Right ventricle myocardium inferior (tissue), 1 donor: ENCODE measurements around the gene HMX2. TPM values are rescaled to one million over a fixed set of nuclear protein-coding genes. Genes with fewer than 3 reads are reported as not detected.
"Not testable (repeated sequence)": the region's sequence is repeated elsewhere in the genome, so short reads cannot be mapped to it uniquely, and the experiment has no call there.

Experiments used
- ATAC-seq: fragments of 200-7000 bp; cut with Tn5 transposase; one replicate; pipeline ENCODE4 v1.9.1; 2020; ENCODE audit warnings: mild to moderate bottlenecking, moderate library complexity
- DNase-seq: peaks from one replicate; pipeline ENCODE4 v3.0.0; 2021; ENCODE audit errors: missing footprints
- intact Hi-C: fragments of 100-400 bp; cut with DNase I; formaldehyde crosslinking; loops from one replicate; pipeline ENCODE4 v1.11.0; 2022
- total RNA-seq: library from RNA; stranded (reverse); fragmentation: NEBNext Ultra II Directional; extraction: Animal tissue kit (Norgen Biotek cat#: 25700); gene quantifications from one replicate; pipeline ENCODE4 v1.2.1, GENCODE V29; 2021
- donor health status: DM: no; HTN: yes; CAD: no; lungs with severe emphysema.

The HMX2 gene
- total RNA-seq, 1 donor from 2014 or later: not detected

GRCh38 chr10:123175389-123176387, 27.8 kb downstream of the HMX2 start:
- ATAC-seq (no peak), DNase-seq (no peak)
- intact Hi-C loops: no loop called here

- ATAC-seq, intact Hi-C loops, DNase-seq: not testable (repeated sequence)
Observed at GRCh38 chr10:123178390-123178789, 30.5 kb downstream of the HMX2 start.

DNA sequence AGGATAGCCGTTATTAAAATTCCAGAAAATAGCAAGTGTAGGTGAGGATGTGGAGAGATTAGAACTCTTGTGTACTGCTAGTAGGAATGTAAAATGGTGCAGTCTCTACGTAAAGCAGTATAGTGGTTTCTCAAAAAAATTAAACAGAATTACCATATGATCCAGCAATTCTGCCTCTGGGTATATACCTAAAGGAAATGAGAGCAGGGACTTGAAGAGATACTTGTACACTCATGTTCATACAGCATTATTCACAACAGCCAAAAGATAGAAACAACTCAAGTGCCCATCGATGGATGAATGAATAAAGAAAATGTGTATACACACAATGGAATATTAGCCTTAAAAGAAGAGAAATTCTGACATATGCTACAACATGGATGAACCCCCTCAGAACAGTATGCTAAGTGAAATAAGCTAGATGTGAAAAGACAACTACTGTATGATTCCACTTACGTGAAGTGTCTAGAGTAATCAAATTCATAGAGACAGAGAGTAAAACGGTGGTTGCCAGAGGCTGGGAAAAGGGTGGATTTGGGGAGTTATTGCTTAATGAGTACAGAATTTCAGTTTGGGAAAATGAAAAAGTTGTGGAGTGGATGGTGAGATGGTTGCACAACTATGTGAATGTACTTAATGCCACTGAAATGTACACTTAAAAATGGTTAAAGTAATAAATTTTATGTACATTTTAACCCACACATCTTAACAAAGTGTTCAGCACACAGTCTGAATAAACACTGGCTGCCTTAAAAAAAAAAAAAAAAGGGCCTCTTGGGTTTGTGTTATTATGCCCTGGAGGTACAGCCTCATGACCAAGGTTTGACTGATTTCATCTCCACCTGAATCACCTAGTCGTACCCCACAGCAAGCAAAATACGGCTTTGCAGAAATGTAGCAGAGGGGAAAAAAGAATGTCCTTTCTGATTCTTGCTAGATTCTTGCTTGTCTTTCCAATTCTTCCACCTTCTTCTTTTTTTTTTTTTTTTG, 32.5 kb downstream of the HMX2 start:
- DNase-seq (no peak), ATAC-seq (no peak)
- intact Hi-C loops: no loop called here

GRCh38 chr10:123183724-123184123, 35.8 kb downstream of the HMX2 start:
- DNase-seq: no peak
- ATAC-seq: no peak
- intact Hi-C loops: no loop called here

- no peak for DNase-seq
- no peak for ATAC-seq
- intact Hi-C loops: no loop called here
Observed at GRCh38 chr10:123187781-123188180, 39.8 kb downstream of the HMX2 start.

DNA sequence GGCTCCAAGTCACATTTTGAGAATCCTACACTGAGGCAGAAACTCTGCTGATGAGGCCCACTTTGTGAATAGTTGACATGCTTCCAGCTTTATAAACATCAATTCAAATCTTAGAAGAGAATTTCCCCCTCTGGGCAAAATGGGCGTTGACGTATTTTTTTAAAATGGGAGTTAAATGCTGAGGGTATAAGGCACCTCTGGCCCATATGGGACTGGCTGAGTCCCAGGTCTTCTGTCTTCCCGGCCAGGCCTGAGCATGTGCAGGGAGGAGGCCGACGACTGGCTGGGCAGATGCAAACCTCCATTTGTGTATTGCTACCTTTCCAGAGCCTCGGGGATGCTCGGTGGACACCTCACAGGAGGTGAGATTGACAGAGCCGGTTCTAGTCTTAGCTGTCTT, 44.0 kb downstream of the HMX2 start:
- DNase-seq: no peak
- ATAC-seq: no peak
- intact Hi-C loops: no loop called here

- intact Hi-C loops: no loop called here
- DNase-seq (no peak), ATAC-seq (no peak)
Observed at GRCh38 chr10:123194056-123194455, 46.1 kb downstream of the HMX2 start.

Other genes starting within 250 kb of the HMX2 start
- gene FAM24A, start 237.5 kb upstream of the HMX2 start, total RNA-seq: not detected
- 4.1 TPM for gene C10orf88, start 193.9 kb upstream of the HMX2 start, total RNA-seq
- gene PSTK, start 167.7 kb upstream of the HMX2 start, total RNA-seq: 1.5 TPM
- 12.0 TPM for gene IKZF5, start 139.3 kb upstream of the HMX2 start, total RNA-seq
- gene ACADSB, start 139.1 kb upstream of the HMX2 start, total RNA-seq: 72.9 TPM
- not detected for gene HMX3, start 12.2 kb upstream of the HMX2 start, total RNA-seq
- gene BUB3, start 6.3 kb downstream of the HMX2 start, total RNA-seq: 37.7 TPM